ENCODE results near the gene TENT4A. TPM values are rescaled to one million over a fixed set of nuclear protein-coding genes. Genes with fewer than 3 reads are reported as not detected.

The TENT4A gene
- total and polyA plus RNA-seq, 2 of the 4 experiments (the other 2 are of a cell fraction) = 5.9 to 17.2 TPM

DNA sequence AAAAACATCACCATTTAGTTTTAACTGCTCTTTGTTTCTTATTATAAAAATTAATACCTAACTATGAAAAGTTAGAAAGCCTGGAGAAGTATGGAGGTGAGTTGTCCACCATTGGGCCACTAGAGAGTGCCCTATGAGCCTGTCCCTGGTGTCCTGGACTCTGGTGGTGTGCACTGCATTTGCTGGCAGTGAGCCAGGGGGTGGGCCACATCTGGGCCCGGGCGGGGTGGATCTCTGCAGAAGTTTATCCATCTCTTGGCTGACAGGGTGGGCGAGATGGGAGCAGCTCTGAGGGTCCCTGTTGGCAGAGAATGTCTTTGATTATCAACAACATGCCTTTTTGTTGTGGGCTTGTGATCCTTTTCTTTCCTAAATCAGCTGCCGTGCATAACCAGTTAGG is 8.2 kb downstream of the TENT4A start:
- Histone ChIP-seq H2BK120ac (ENCODE audit: low read depth, low read length) (no peak overlapping the region), H3K4me1 (ENCODE audit: control insufficient read depth, insufficient read depth, low read length) (peaks cover 43% of the 10 kb centered on the region), H4K8ac (ENCODE audit: low read depth in 2 of 2, low read length in 2 of 2) (no peak overlapping the region), H2AK9ac (replicated peaks; ENCODE audit: low read depth, low read length, poor library complexity) (no peak overlapping the region), H3K9ac (ENCODE audit: low read depth, low read length) (peak overlapping the region; percentile 7; the same call in 1 of the 2 replicates), H3K18ac (ENCODE audit: low read depth, low read length) (no peak overlapping the region; the same call in 1 of the 2 replicates), H3K27me3 (ENCODE audit: control insufficient read depth, insufficient read depth, low read length) (no peaks in the 10 kb centered on the region), H4K91ac (ENCODE audit: insufficient read depth, low read depth, low read length) (no peak overlapping the region), H3K79me1 (ENCODE audit: low read depth in 1 of 2, low read length in 2 of 2) (peaks cover 0 to 83% of the 10 kb centered on the region in 2 experiments; a peak in 2 of 4 replicates), H3K23ac (ENCODE audit: low read depth, low read length) (peak overlapping the region; percentile 19), H2BK15ac (ENCODE audit: low read depth, low read length) (no peak overlapping the region), H3K4me2 (ENCODE audit: low read depth, low read length) (peak overlapping the region; percentile 88), H3K4ac (ENCODE audit: low read depth, low read length) (no peak overlapping the region), H3K56ac (ENCODE audit: extremely low read depth, insufficient read depth, low read length) (no peak overlapping the region), H2AFZ (replicated peaks; ENCODE audit: low read length, poor library complexity) (no peak overlapping the region), H3K9me3 (ENCODE audit: control insufficient read depth, insufficient read depth, low read length) (no peaks in the 10 kb centered on the region), H2BK5ac (ENCODE audit: low read depth, low read length, poor library complexity, severe bottlenecking) (peak overlapping the region; percentile 17), H3K36me3 (ENCODE audit: control insufficient read depth, insufficient read depth, low read length) (peaks cover 4% of the 10 kb centered on the region), H3K4me3 (ENCODE audit: insufficient read depth, low read depth, low read length) (no peak overlapping the region), H3K27ac (ENCODE audit: insufficient read depth, low read length) (peak overlapping the region; percentile 22; the same call in 1 of the 2 replicates), H3K9me1 (ENCODE audit: insufficient read depth, low read length) (peaks cover 66% of the 10 kb centered on the region), H4K5ac (ENCODE audit: low read depth, low read length) (peak overlapping the region; percentile 57), H4K20me1 (ENCODE audit: insufficient read depth, low read length) (peaks cover 95% of the 10 kb centered on the region), H3K14ac (replicated peaks; ENCODE audit: low read depth, low read length) (peak overlapping the region; percentile 39), H2AK5ac (ENCODE audit: low read depth, low read length) (no peak overlapping the region), H2BK20ac (ENCODE audit: low read depth, low read length) (no peak overlapping the region)
- in situ Hi-C loops (cut with MboI; ENCODE audit: low sequenced_read_pairs) (no loop called here), dilution Hi-C loops (cut with HindIII; ENCODE audit: low sequenced_read_pairs, unreplicated experiment) (no loop called here), intact Hi-C loops (cut with micrococcal nuclease) (loop anchor here (1.0 kb wide), 1 partner anchor 11 kb away; no protein-coding TSS in a partner anchor)
- no peak for ATAC-seq (ENCODE audit: low read depth)
- no TSS peak for BruUV-seq (replicated peaks)
- no peak for TF ChIP-seq MAFK (IDR thresholded peaks at IDR 0.05; ENCODE audit: low read depth, low read length)
- TF ChIP-seq NFE2L2 (IDR thresholded peaks at IDR 0.05; ENCODE audit: low read depth, low read length) = no peak
- no peak for TF ChIP-seq BHLHE40 (IDR thresholded peaks at IDR 0.05; ENCODE audit: low read depth, low read length)
- TF ChIP-seq, protein P1, sequence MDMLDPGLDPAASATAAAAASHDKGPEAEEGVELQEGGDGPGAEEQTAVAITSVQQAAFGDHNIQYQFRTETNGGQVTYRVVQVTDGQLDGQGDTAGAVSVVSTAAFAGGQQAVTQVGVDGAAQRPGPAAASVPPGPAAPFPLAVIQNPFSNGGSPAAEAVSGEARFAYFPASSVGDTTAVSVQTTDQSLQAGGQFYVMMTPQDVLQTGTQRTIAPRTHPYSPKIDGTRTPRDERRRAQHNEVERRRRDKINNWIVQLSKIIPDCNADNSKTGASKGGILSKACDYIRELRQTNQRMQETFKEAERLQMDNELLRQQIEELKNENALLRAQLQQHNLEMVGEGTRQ (IDR thresholded peaks at IDR 0.05; ENCODE audit: low read depth, low read length) = no peak
- TF ChIP-seq CEBPB (IDR thresholded peaks at IDR 0.05; ENCODE audit: low read depth, low read length) = no peak
- POLR2A ChIA-PET (ENCODE audit: unreplicated experiment) = interaction anchor here (0.8 kb wide), 1 partner anchor 11 kb away, joined by 3 read pairs; no protein-coding TSS in a partner anchor
- 8% methylated on average over 2 of the region's 4 CpGs; no CpG with 5 or more reads in 1 of the 2 experiments for WGBS, 2 experiments (ENCODE audit: extremely low coverage in 2 of 2, insufficient read length in 1 of 2)
- DNase-seq = no peak
- CTCF ChIA-PET = no interaction called here
